Measurements from ENCODE around the gene ODC1.
"Not testable (repeated sequence)": the region's sequence is repeated elsewhere in the genome, so short reads cannot be mapped to it uniquely, and the experiment has no call there.

ODC1 gene

GRCh38 chr2:10447895-10448575 is at the start of gene ODC1:
ODC1 (minus strand) TSS chr2:10448327; CDS start chr2:10445032, 3,295 bp downstream.
- DNase-seq (ENCODE audit: low read depth in 2 of 2), result peak; percentile 95 to 97

DNA sequence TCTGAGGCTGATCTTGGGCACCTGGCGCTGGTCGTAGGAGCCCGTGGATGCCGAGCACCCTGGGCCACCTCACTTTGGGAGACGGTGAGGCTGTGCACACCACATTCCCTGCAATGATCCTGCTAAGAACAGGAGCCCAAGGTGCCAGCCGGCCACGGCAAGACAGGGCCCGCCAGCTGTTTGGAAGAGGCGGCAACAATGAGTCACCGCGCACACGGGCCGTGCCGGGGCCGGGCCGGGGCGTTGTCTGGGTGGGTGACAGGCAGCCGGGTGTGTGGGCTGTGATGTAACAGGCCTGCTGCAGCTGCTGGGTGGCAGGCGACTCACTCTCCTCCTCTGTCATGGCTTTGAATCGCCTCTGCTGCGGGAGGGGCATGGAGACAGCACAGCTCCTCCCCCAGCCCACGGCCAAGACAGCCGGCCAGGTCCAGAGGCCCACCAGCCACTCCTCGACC is 49.7 kb upstream of the ODC1 start:
- DNase-seq (ENCODE audit: low read depth in 2 of 2), result peak; percentile 37 to 39

- no peak for DNase-seq (ENCODE audit: low read depth in 2 of 2)
Measured at GRCh38 chr2:10495988-10496313, 47.8 kb upstream of the ODC1 start.

- no peak for DNase-seq (ENCODE audit: low read depth in 2 of 2)
Measured at GRCh38 chr2:10495311-10495987, 47.3 kb upstream of the ODC1 start.

GRCh38 chr2:10494351-10495066 is 46.4 kb upstream of the ODC1 start:
- no peak for DNase-seq (ENCODE audit: low read depth in 2 of 2)

DNA sequence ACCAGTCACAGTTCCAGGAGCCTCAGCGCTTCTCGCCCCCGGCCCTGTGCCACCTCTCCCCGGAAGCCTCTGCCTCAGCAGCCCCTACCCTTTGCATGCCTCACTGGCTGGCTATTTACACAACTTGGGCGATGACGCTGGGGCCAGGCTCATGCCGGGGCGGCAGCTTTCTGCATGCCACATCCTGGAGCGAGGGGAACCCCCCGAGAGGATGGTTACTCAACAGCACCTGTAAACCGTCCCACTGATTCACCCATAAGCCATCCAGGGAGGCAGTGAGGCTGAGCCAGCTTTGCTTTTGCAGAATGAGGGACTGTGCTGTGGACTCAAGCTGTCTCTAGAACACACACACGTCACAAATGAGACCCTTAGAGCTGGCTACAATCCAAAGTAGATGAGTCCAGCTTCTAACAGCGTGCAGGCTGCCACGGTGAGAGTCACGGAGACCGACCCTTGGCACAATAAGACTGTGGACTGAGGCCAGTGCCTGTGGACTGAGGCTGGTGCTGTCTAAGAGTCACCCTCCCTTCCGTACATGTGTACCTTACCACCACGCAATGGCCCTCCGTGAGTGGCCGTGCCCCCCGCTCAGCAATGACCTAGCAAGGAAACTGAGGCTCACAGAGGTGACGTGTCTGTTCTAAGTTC is 45.6 kb upstream of the ODC1 start:
- DNase-seq (ENCODE audit: low read depth in 2 of 2), result peak; percentile 69 to 77

DNA sequence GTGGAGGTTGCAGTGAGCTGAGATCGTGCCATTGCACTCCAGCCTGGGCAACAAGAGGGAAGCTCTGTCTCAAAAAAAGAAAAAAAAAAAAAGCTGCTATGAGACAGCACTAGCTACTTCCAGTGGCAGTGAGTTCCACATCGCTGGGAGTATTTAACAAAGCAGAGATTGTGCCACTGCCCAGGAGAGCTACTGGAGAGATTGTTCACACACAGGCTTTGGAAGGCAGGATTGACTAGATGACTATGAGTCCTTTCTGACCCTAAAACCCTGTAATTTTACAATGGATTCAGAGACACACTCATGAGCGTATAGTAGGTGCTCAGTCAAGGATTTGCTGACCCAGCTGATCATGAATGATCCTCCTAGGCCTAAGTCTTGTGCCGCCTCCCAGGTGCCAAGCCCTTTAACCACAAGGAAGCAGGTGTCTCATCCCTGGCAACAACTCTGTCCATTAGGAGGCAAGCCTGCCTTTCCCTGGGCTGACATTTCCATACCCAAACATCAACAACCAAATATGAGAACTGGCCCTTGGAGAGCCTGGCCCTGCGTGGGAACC is 45.0 kb upstream of the ODC1 start:
- DNase-seq (ENCODE audit: low read depth in 2 of 2), result no peak

DNA sequence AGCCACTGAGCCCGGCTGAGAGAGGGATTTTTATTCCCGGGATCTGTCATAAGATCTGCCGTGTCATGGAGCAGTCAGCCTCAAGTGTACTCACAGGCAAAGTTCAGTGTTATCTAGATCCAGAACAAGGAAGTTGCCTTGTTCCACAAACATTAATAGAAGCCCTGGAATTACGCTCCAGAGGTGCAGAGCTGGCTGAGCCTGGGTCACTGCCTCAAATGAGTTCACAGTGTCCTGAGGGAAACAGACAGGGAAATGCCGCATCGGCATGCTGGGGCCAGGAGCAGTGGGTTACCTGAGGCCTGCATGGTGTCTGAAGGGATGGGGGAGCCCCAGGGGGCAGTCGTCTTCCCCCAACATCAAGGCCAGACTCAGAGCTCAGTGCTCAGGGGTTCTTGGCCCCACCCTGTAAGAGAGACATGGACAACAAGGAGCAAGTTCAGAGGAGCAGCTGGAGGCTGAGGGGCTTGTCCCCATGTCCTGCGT is 42.7 kb upstream of the ODC1 start:
- no peak for DNase-seq (ENCODE audit: low read depth in 2 of 2)

DNA sequence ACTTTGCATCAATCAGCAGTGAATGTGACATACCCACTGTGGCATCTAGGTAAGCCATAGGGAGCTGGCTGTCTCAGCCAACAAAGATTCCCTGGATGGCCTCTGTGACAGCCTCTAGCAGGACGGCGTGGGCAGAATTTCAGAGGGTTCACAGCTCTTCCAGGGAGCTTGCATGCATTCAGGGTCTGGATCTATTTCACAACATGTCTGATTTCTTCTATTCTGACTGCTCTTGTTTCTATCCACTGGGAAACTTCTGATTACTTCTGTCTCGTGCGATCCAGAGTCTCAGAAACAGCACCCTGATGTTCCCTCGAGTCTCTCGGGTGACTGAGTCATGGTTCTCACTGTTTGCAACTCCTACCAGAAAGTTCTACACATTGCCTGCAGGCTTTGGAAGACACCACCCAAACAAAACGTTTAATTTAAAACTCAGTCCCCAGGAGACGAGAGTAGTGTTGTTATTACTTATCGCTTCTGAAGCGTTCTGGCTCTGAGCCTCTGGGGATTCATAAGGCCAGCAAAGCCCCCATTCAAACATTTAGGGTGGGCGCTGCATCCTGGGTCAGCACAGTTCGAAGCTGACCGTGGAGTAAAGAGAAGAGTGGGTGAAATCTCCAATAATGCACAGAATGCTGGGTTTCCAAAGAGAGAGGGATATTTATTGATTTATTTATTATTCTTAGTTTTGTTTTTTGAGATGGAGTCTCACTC is 41.9 kb upstream of the ODC1 start:
- DNase-seq (ENCODE audit: low read depth in 2 of 2), result no peak

DNA sequence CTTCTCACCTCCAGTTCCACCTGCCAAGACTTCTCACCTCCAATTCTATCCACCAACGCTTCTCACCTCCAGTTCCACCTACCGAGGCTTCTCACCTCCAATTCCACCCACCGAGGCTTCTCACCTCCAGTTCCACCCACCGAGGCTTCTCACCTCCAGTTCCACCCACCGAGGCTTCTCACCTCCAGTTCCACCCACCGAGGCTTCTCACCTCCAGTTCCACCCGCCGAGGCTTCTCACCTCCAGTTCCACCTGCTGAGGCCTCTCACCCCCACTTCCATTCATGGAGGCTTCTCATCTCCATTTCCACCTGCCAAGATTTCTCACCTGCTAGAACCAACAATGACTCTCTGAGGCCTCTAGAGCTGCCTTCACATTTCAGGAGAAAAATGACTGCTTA is 40.0 kb upstream of the ODC1 start:
- DNase-seq (ENCODE audit: low read depth in 2 of 2), result not testable (repeated sequence)

DNA sequence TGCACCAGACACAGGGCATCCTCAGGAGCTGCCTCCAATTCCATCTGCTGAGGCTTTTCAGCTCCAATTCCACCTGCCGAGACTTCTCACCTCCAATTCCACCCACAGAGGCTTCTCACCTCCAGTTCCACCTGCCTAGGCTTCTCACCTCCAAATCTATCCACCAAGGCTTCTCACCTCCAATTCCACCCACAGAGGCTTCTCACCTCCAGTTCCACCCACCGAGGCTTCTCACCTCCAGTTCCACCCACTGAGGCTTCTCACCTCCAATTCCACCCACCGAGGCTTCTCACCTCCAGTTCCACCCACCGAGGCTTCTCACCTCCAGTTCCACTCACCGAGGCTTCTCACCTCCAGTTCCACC is 39.6 kb upstream of the ODC1 start:
- not testable (repeated sequence) for DNase-seq (ENCODE audit: low read depth in 2 of 2)

GRCh38 chr2:10487081-10487740 is 39.1 kb upstream of the ODC1 start:
- no peak for DNase-seq (ENCODE audit: low read depth in 2 of 2)

DNA sequence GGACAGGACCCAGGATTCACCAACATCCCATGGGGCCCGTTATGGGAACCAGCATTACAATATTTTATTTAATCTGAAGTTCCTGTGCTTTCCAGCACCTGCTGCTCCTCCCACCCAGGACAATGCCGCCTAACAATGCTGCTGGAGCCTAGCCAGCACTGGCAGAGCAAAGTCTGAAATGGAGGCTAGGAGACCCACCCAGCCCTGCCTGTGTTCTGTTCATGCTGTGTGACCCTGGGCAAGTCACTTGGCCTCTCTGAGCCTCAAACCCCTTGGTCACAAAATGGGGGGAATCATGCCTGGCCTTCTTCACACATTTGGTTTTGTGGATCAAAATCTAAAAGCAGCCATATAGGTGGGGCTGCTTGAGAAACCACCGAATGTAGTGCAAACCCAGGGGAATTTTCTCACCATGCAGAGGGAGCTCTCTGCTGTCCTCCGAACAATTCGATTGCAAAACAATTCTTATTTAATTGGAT is 38.5 kb upstream of the ODC1 start:
- DNase-seq (ENCODE audit: low read depth in 2 of 2), result no peak

- no peak for DNase-seq (ENCODE audit: low read depth in 2 of 2)
Measured at GRCh38 chr2:10486091-10486490, 38.0 kb upstream of the ODC1 start.

DNA sequence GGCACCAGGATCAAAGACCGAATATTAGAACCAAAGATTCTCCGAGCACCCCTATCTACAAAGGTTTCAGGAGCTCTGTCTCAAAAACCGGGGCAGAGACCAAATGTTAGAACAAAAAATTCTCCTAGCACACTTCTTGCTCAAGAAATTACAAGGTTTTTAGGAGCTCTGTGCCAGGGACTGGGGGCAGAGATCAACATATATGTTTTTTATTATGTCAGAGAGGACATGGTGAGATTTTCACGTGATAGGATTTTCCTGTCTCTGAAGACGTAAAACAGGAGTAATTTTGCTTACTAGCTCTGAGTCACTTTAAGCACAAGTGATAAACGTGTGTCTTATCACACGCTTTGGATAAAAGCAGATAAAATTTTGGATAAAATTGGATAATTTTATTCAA is 34.8 kb upstream of the ODC1 start:
- no peak for DNase-seq (ENCODE audit: low read depth in 2 of 2)

DNA sequence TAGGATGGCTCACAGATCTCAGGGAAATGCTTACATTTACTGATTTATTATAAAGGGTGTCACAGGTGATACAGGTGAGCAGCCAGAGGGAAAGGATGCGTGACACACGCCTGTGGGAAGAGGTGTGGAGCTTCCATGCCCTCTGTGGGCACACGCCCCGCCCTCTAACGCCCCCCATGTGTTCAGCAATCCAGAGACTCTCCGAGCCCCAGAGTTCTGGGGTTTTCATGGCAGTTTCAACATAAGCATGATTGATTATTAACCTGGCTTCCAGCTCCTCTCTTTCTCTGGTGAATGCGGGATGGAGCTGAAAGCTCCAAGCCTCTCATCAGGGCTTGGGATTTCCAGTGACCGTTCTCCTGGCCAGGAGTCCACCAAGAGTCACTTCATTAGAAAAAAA is 34.3 kb upstream of the ODC1 start:
- no peak for DNase-seq (ENCODE audit: low read depth in 2 of 2)

- no peak for DNase-seq (ENCODE audit: low read depth in 2 of 2)
Measured at GRCh38 chr2:10481666-10482157, 33.6 kb upstream of the ODC1 start.

GRCh38 chr2:10481055-10481665 is 33.0 kb upstream of the ODC1 start:
- DNase-seq (ENCODE audit: low read depth in 2 of 2), result no peak

DNA sequence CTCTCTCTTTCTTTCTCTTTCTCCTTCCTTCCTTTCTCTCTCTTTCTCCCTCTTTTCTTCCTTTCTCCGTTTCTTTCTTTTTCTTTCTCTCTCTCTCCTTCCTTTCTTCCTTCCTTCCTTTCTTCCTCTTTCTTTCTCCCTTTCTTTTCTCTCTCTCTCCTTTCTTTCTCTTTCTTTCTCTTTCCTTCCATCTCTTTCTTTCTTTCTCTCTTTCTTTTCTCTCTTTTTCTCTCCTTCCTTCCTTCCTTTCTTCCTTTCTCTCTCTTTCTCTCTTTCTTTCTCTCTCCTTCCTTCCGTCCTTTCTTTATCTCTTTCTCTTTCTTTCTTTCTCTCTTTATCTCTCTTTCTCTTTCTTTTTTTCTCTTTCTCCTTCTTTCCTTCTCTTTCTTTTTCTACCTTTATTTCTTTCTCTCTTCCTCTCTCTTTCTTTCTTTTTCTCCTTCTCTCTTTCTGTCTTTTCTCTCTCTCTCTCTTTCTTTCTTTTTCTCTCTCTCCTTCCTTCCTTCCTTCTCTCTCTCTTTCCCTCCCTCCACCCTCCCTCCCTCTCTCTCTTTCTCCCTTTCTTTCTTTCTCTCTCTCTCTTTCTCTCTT is 32.3 kb upstream of the ODC1 start:
- no peak for DNase-seq (ENCODE audit: low read depth in 2 of 2)

DNA sequence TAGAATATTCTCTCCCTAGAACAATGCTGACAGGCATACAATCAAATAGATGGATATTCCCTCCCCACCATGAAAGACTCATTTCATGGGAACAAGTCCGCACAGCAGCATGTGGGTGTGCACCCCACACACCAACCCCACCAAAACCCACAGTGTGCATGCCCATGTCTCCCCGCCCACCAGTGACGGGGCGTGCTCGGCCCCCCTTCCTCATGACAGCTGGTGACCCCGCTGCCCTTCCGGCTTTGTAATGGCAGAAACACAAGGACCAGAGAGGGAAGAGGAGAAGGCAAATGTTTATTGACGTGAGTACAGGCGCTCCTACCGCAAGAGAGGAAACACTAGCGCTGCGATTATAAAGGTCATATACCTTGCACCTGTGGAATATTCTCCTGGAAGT is 30.8 kb upstream of the ODC1 start:
- DNase-seq (ENCODE audit: low read depth in 2 of 2), result no peak

Measured in stimulated activated CD8-positive, alpha-beta memory T cell treated with anti-CD3 and anti-CD28 coated beads, Interleukin-2, amount 100 ng/mL, for 48 hours (primary cell).